ENCODE results near the gene MPP1.

The MPP1 gene

GRCh38 chrX:154774622-154775021 lies 30.7 kb downstream of the MPP1 start:
- Histone ChIP-seq H3K36me3 (ENCODE audit: control insufficient read depth, insufficient read depth, low read length) (peaks cover 89% of the 10 kb centered on the region), H3K4me1 (ENCODE audit: control insufficient read depth, insufficient read depth, low read length) (no peaks in the 10 kb centered on the region), H3K4me3 (ENCODE audit: low read depth, low read length) (no peak overlapping the region), H3K9ac (ENCODE audit: low read length) (no peak overlapping the region), H3K27me3 (ENCODE audit: control insufficient read depth, insufficient read depth, low read length) (no peaks in the 10 kb centered on the region), H3K9me3 (ENCODE audit: control insufficient read depth, insufficient read depth, low read depth, low read length) (peaks cover 10% of the 10 kb centered on the region; the same call in 1 of the 2 replicates), H3K27ac (ENCODE audit: low read depth, low read length) (no peak overlapping the region)

GRCh38 chrX:154762537-154763296 lies 42.6 kb downstream of the MPP1 start, which contains the start of gene DKC1:
DKC1 (plus strand) TSS chrX:154762864; CDS start chrX:154762966, 102 bp downstream.
- Histone ChIP-seq H3K9ac (ENCODE audit: low read length) (peak within 1 kb of the TSS; percentile 90), H3K4me3 (ENCODE audit: low read depth, low read length) (peak within 1 kb of the TSS; percentile 68), H3K4me1 (ENCODE audit: control insufficient read depth, insufficient read depth, low read length) (peaks cover 6% of the 10 kb centered on the region; the same call in 1 of the 2 replicates), H3K27ac (ENCODE audit: low read depth, low read length) (peak within 1 kb of the TSS; percentile 73; the same call in 1 of the 2 replicates), H3K27me3 (ENCODE audit: control insufficient read depth, insufficient read depth, low read length) (no peaks in the 10 kb centered on the region), H3K36me3 (ENCODE audit: control insufficient read depth, insufficient read depth, low read length) (peaks cover 32% of the 10 kb centered on the region), H3K9me3 (ENCODE audit: control insufficient read depth, insufficient read depth, low read depth, low read length) (peaks cover 10% of the 10 kb centered on the region; the same call in 1 of the 2 replicates)

DNA sequence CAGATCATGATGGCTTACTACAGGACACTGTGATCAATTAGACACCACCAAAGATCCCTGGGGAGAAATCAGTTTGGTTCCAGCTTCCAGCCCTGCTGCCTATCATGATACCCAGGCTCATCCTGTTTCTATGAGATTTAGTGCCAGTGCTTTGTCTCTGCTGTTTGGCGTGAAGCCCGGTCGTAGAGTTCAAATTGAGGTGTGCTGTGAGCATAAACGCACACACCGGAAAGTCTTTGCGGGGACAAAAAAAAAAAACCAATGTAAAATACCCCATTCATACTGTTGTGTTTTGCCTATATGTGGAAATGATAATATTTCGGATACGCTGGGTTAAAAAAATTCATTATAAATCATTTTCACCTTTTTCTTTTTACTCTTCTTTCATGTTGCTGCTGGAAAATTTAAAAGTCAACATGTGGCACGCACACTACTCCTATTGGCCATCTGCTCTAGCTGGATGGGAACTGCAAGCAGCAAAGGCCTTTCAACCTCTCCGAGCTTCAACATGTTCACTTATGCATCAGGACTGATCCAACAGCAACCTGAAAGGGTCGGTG lies 43.2 kb downstream of the MPP1 start:
- Histone ChIP-seq H3K36me3 (ENCODE audit: control insufficient read depth, insufficient read depth, low read length) (peaks cover 26% of the 10 kb centered on the region), H3K4me3 (ENCODE audit: low read depth, low read length) (peak overlapping the region; percentile 56), H3K9me3 (ENCODE audit: control insufficient read depth, insufficient read depth, low read depth, low read length) (peaks cover 11% of the 10 kb centered on the region; the same call in 1 of the 2 replicates), H3K9ac (ENCODE audit: low read length) (peak overlapping the region; percentile 18), H3K4me1 (ENCODE audit: control insufficient read depth, insufficient read depth, low read length) (peaks cover 6% of the 10 kb centered on the region; the same call in 1 of the 2 replicates), H3K27ac (ENCODE audit: low read depth, low read length) (no peak overlapping the region; the same call in 1 of the 2 replicates), H3K27me3 (ENCODE audit: control insufficient read depth, insufficient read depth, low read length) (no peaks in the 10 kb centered on the region)

GRCh38 chrX:154758696-154759095 lies 46.6 kb downstream of the MPP1 start:
- no peak overlapping the region for H3K4me3 ChIP-seq (ENCODE audit: low read depth, low read length)
- H3K27ac ChIP-seq (ENCODE audit: low read depth, low read length) = no peak overlapping the region
- H3K27me3 ChIP-seq (ENCODE audit: control insufficient read depth, insufficient read depth, low read length) = peaks cover 2% of the 10 kb centered on the region; the same call in 1 of the 2 replicates
- no peak overlapping the region for H3K9ac ChIP-seq (ENCODE audit: low read length)
- H3K4me1 ChIP-seq (ENCODE audit: control insufficient read depth, insufficient read depth, low read length) = peaks cover 6% of the 10 kb centered on the region; the same call in 1 of the 2 replicates
- peaks cover 14% of the 10 kb centered on the region; the same call in 1 of the 2 replicates for H3K9me3 ChIP-seq (ENCODE audit: control insufficient read depth, insufficient read depth, low read depth, low read length)
- H3K36me3 ChIP-seq (ENCODE audit: control insufficient read depth, insufficient read depth, low read length) = no peaks in the 10 kb centered on the region

DNA sequence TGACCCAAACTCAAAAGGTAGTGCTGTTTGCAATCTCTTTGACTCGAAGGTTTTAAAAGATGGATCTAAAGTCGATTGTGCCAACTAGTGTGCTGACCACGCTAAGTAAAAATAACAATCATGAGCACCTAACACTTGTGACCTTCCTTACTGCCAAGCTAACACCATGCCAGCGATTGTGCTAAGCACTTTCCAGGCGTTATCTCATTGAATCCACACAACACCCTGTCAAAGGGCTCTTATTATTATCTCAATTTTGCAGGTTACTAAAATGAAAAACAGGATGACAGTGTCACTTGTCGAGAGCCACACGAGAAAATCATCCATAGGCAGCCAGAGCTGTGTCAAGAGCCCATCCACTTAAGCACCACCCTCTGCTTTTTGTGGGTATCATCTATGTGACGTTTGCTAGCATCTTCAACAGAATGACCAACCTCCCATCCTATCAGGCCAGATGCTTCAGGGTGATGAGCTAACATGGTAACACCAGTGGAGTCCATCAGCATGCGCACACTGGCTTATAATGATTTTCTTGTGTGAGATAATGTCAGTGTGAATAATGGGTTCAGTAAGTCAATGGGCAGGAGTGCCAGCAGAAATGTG lies 53.5 kb downstream of the MPP1 start:
- H3K27ac ChIP-seq (ENCODE audit: low read depth, low read length) = no peak overlapping the region
- 0 out of 2 replicates have a peak overlapping the region, but pooled peaks have one; percentile 22 for H3K4me3 ChIP-seq (ENCODE audit: low read depth, low read length)

DNA sequence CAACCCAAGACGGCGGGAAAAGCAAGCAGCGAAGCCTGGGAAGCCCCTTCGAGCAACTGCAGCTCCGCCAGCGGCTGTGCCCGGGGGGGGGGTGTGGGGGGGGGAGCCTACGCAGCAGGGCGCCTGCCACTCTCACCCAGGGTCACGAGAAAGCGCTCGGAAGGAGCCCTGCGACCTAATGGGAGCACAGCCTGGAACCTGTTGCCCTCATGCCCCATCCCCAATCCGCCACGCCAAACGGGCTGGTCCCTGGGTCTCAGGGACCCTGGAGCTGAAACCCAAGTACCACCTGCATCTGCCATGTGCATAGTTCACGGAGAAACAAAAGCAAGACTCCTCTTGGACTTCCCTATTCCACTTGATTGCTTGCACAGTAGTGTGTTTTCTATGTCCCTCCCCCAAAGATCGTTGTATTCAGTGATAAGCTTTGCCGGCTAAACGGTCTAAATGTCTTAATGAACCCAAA lies 54.0 kb downstream of the MPP1 start:
- Histone ChIP-seq H3K27me3 (ENCODE audit: control insufficient read depth, insufficient read depth, low read length) (peaks cover 48% of the 10 kb centered on the region), H3K4me3 (ENCODE audit: low read depth, low read length) (peak overlapping the region; percentile 22; the same call in 1 of the 2 replicates), H3K9ac (ENCODE audit: low read length) (no peak overlapping the region), H3K9me3 (ENCODE audit: control insufficient read depth, insufficient read depth, low read depth, low read length) (peaks cover 13% of the 10 kb centered on the region; the same call in 1 of the 2 replicates), H3K27ac (ENCODE audit: low read depth, low read length) (no peak overlapping the region), H3K4me1 (ENCODE audit: control insufficient read depth, insufficient read depth, low read length) (peaks cover 4% of the 10 kb centered on the region; the same call in 1 of the 2 replicates), H3K36me3 (ENCODE audit: control insufficient read depth, insufficient read depth, low read length) (no peaks in the 10 kb centered on the region)

More for the DNA sequence above, 53.5 kb downstream of the MPP1 start:
- H3K27me3 ChIP-seq (ENCODE audit: control insufficient read depth, insufficient read depth, low read length) = peaks cover 48% of the 10 kb centered on the region
- no peaks in the 10 kb centered on the region for H3K36me3 ChIP-seq (ENCODE audit: control insufficient read depth, insufficient read depth, low read length)
- H3K9me3 ChIP-seq (ENCODE audit: control insufficient read depth, insufficient read depth, low read depth, low read length) = peaks cover 13% of the 10 kb centered on the region; the same call in 1 of the 2 replicates
- no peak overlapping the region for H3K9ac ChIP-seq (ENCODE audit: low read length)
- H3K4me1 ChIP-seq (ENCODE audit: control insufficient read depth, insufficient read depth, low read length) = peaks cover 4% of the 10 kb centered on the region; the same call in 1 of the 2 replicates

- H3K27me3 ChIP-seq (ENCODE audit: control insufficient read depth, insufficient read depth, low read length) = peaks cover 48% of the 10 kb centered on the region
- H3K4me3 ChIP-seq (ENCODE audit: low read depth, low read length) = peak within 1 kb of the TSS; percentile 67
- H3K9me3 ChIP-seq (ENCODE audit: control insufficient read depth, insufficient read depth, low read depth, low read length) = peaks cover 13% of the 10 kb centered on the region; the same call in 1 of the 2 replicates
- H3K9ac ChIP-seq (ENCODE audit: low read length) = no peak within 1 kb of the TSS
- H3K36me3 ChIP-seq (ENCODE audit: control insufficient read depth, insufficient read depth, low read length) = no peaks in the 10 kb centered on the region
- H3K27ac ChIP-seq (ENCODE audit: low read depth, low read length) = no peak within 1 kb of the TSS
- peaks cover 4% of the 10 kb centered on the region; the same call in 1 of the 2 replicates for H3K4me1 ChIP-seq (ENCODE audit: control insufficient read depth, insufficient read depth, low read length)
Observed at GRCh38 chrX:154750301-154751202, 54.7 kb downstream of the MPP1 start, which contains the start of gene GAB3. GAB3 (minus strand) TSS chrX:154751077; CDS start chrX:154751025, 52 bp downstream.

- no peak overlapping the region for H3K27ac ChIP-seq (ENCODE audit: low read depth, low read length)
- H3K27me3 ChIP-seq (ENCODE audit: control insufficient read depth, insufficient read depth, low read length) = peaks cover 48% of the 10 kb centered on the region
- H3K36me3 ChIP-seq (ENCODE audit: control insufficient read depth, insufficient read depth, low read length) = no peaks in the 10 kb centered on the region
- peaks cover 4% of the 10 kb centered on the region; the same call in 1 of the 2 replicates for H3K4me1 ChIP-seq (ENCODE audit: control insufficient read depth, insufficient read depth, low read length)
- no peak overlapping the region for H3K9ac ChIP-seq (ENCODE audit: low read length)
- peaks cover 13% of the 10 kb centered on the region; the same call in 1 of the 2 replicates for H3K9me3 ChIP-seq (ENCODE audit: control insufficient read depth, insufficient read depth, low read depth, low read length)
- peak overlapping the region; percentile 67 for H3K4me3 ChIP-seq (ENCODE audit: low read depth, low read length)
Observed at GRCh38 chrX:154749856-154750255, 55.4 kb downstream of the MPP1 start.

GRCh38 chrX:154748712-154749339 lies 56.5 kb downstream of the MPP1 start:
- H3K9ac ChIP-seq (ENCODE audit: low read length) = no peak overlapping the region
- peaks cover 4% of the 10 kb centered on the region; the same call in 1 of the 2 replicates for H3K4me1 ChIP-seq (ENCODE audit: control insufficient read depth, insufficient read depth, low read length)
- H3K27me3 ChIP-seq (ENCODE audit: control insufficient read depth, insufficient read depth, low read length) = peaks cover 47% of the 10 kb centered on the region
- no peaks in the 10 kb centered on the region for H3K36me3 ChIP-seq (ENCODE audit: control insufficient read depth, insufficient read depth, low read length)
- peaks cover 13% of the 10 kb centered on the region; the same call in 1 of the 2 replicates for H3K9me3 ChIP-seq (ENCODE audit: control insufficient read depth, insufficient read depth, low read depth, low read length)
- no peak overlapping the region for H3K4me3 ChIP-seq (ENCODE audit: low read depth, low read length)
- no peak overlapping the region for H3K27ac ChIP-seq (ENCODE audit: low read depth, low read length)
